HG02610 (cell line): Measurements from ENCODE around the gene CPED1.
"Not testable (repeated sequence)": the region's sequence is repeated elsewhere in the genome, so short reads cannot be mapped to it uniquely, and the experiment has no call there.

Source experiments
- ATAC-seq: cut with Tn5 transposase; IDR thresholded peaks from one replicate; pipeline ENCODE4 v1.9.1; 2021; ENCODE audit warnings: mild to moderate bottlenecking, moderate library complexity; ENCODE audit not compliant: unreplicated experiment

The CPED1 gene

GRCh38 chr7:121062671-121063279 lies 74.3 kb downstream of the CPED1 start:
- no peak for ATAC-seq

- not testable (repeated sequence) for ATAC-seq
These were observed 79.2 kb downstream of the CPED1 start for GRCh38 chr7:121067717-121068116.

- ATAC-seq: no peak
These were observed 81.0 kb downstream of the CPED1 start for GRCh38 chr7:121069346-121070100.

- no peak for ATAC-seq
These were observed 82.6 kb downstream of the CPED1 start for GRCh38 chr7:121071132-121071531.

- no peak for ATAC-seq
These were observed 83.2 kb downstream of the CPED1 start for GRCh38 chr7:121071662-121072061.

- ATAC-seq: no peak
These were observed 84.3 kb downstream of the CPED1 start for GRCh38 chr7:121072826-121073225.

GRCh38 chr7:121073463-121074099 lies 85.1 kb downstream of the CPED1 start:
- ATAC-seq: no peak

- not testable (repeated sequence) for ATAC-seq
These were observed 86.9 kb downstream of the CPED1 start for GRCh38 chr7:121075424-121075841.

- ATAC-seq: no peak
These were observed 87.4 kb downstream of the CPED1 start for GRCh38 chr7:121075952-121076349.

- peak; percentile 95 for ATAC-seq
These were observed 88.0 kb downstream of the CPED1 start for GRCh38 chr7:121076350-121077164.

- no peak for ATAC-seq
These were observed 88.7 kb downstream of the CPED1 start for GRCh38 chr7:121077165-121077630.

GRCh38 chr7:121078701-121079227 lies 90.3 kb downstream of the CPED1 start:
- no peak for ATAC-seq

GRCh38 chr7:121079425-121080169 lies 91.1 kb downstream of the CPED1 start:
- ATAC-seq: no peak

- ATAC-seq: no peak
These were observed 91.9 kb downstream of the CPED1 start for GRCh38 chr7:121080257-121080912.

- ATAC-seq: no peak
These were observed 92.4 kb downstream of the CPED1 start for GRCh38 chr7:121080913-121081326.

- ATAC-seq: peak; percentile 79
These were observed 92.9 kb downstream of the CPED1 start for GRCh38 chr7:121081327-121081936.

- ATAC-seq: no peak
These were observed 94.0 kb downstream of the CPED1 start for GRCh38 chr7:121082400-121083101.

- ATAC-seq: no peak
These were observed 94.8 kb downstream of the CPED1 start for GRCh38 chr7:121083138-121083789.
